Ascending aorta (tissue), 2 donors: Measurements from ENCODE around the gene UBE2H. TPM values are rescaled to one million over a fixed set of nuclear protein-coding genes. Genes with fewer than 3 reads are reported as not detected.

Source experiments
- DNase-seq, 2 donors: peaks; one replicate each; pipeline ENCODE4 v3.0.0-alpha.2; 2019; ENCODE audit warnings: low spot score in 2 of 2
- H3K27ac ChIP-seq, 2 donors: fragments of 200-600 bp; sonication (generic); one replicate each; pipeline ENCODE4 v1.5.1; 2016 to 2017; ENCODE audit warnings: mild to moderate bottlenecking in 1 of 2
- H3K27me3 ChIP-seq: fragments of 200-600 bp; sonication (generic); one replicate; pipeline ENCODE4 v1.5.1; 2017
- H3K36me3 ChIP-seq, 2 donors: fragments of 200-600 bp; sonication (generic); one replicate each; pipeline ENCODE4 v1.5.1; 2016
- H3K4me1 ChIP-seq, 2 donors: fragments of 200-600 bp; sonication (generic); one replicate each; pipeline ENCODE4 v1.5.1; 2016 to 2017; ENCODE audit warnings: mild to moderate bottlenecking in 1 of 2
- H3K4me3 ChIP-seq, 2 donors: fragments of 200-600 bp; sonication (generic); one replicate each; pipeline ENCODE4 v1.5.1; 2016 to 2017; ENCODE audit warnings: mild to moderate bottlenecking in 1 of 2
- H3K9me3 ChIP-seq, 2 donors: fragments of 200-600 bp; sonication (generic); one replicate each; pipeline ENCODE4 v1.5.1; 2016
- intact Hi-C: fragments of 100-400 bp; cut with DNase I; formaldehyde crosslinking; loops from one replicate; pipeline ENCODE4 v1.15.1; 2023
- total RNA-seq: library from RNA; depleted of rRNA; stranded (reverse); fragments of >200 nt; gene quantifications from one replicate; pipeline ENCODE4 v1.1.0, GENCODE V29; 2016
- TF ChIP-seq, protein P1 (sequence below), 3 experiments: fragments of 200-600 bp in 2 of 3; fragments of 450-650 bp in 1 of 3; sonication (generic) in 2 of 3; IDR thresholded peaks; one replicate each; pipeline ENCODE4 v1.5.1; 2016 to 2019; ENCODE audit warnings: antibody characterized with exemption in 3 of 3, mild to moderate bottlenecking in 1 of 3, moderate library complexity in 1 of 3

The UBE2H gene
- total RNA-seq, 1 donor from 2014 or later: 83.9 TPM

DNA sequence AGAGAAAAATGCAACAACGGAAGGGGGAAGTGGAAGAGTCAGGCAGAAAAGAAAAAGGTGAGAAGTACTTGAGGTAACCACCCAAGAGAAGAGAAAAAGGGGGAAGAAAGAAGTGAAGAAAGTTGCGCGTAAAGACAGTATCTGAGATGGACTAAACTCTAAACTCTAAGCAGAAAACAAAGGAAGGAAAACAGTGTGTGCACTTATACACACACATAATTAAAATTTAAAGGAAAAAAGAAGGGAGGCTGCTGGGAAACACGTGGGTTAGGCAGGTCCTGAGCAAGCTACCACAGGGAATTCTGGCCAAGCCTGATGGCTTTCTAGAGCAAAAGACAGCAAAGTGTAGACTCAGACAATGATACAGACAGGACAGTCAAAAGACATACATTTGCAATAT is 78.0 kb downstream of the UBE2H start:
- peak overlapping the region in 1 of 2 donors; percentile 43 for H3K27ac ChIP-seq
- H3K36me3 ChIP-seq: peaks cover 6 to 18% of the 10 kb centered on the region in 2 donors
- no peak for DNase-seq
- intact Hi-C loops: loop anchor here (5.0 kb wide), 1 partner anchor 43 kb away; no protein-coding TSS in a partner anchor
- TF ChIP-seq, protein P1, sequence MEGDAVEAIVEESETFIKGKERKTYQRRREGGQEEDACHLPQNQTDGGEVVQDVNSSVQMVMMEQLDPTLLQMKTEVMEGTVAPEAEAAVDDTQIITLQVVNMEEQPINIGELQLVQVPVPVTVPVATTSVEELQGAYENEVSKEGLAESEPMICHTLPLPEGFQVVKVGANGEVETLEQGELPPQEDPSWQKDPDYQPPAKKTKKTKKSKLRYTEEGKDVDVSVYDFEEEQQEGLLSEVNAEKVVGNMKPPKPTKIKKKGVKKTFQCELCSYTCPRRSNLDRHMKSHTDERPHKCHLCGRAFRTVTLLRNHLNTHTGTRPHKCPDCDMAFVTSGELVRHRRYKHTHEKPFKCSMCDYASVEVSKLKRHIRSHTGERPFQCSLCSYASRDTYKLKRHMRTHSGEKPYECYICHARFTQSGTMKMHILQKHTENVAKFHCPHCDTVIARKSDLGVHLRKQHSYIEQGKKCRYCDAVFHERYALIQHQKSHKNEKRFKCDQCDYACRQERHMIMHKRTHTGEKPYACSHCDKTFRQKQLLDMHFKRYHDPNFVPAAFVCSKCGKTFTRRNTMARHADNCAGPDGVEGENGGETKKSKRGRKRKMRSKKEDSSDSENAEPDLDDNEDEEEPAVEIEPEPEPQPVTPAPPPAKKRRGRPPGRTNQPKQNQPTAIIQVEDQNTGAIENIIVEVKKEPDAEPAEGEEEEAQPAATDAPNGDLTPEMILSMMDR (IDR thresholded peaks at IDR 0.05): no peak
- H3K27me3 ChIP-seq: no peaks in the 10 kb centered on the region
- peaks cover 0 to 45% of the 10 kb centered on the region in 2 donors for H3K4me1 ChIP-seq
- H3K9me3 ChIP-seq: no peaks in the 10 kb centered on the region
- no peak overlapping the region for H3K4me3 ChIP-seq

DNA sequence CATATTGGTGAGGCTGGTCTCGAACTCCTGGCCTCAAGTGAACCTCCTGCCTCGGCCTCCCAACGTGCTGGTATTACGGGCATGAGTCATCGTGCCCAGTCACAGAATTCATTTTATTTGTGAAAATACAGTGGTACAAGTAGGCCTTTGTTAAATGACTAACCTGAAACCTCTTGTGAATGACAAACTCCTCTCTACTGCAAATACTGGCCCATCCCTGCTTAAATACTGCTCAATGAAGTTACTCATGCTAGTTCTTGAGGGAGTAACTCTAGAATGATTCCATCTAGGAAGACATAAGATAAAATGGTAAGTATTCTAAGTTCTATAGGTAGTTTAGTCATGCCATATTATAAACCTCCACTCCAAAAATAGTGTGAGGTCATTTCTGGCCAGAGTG is 80.7 kb downstream of the UBE2H start:
- Histone ChIP-seq H3K27ac (no peak overlapping the region), H3K4me3 (no peak overlapping the region), H3K36me3 (no peaks in the 10 kb centered on the region), H3K9me3 (no peaks in the 10 kb centered on the region), H3K4me1 (peaks cover 0 to 48% of the 10 kb centered on the region in 2 donors), H3K27me3 (no peaks in the 10 kb centered on the region)
- intact Hi-C loops: no loop called here
- no peak for DNase-seq
- TF ChIP-seq, protein P1 (IDR thresholded peaks at IDR 0.05): no peak

DNA sequence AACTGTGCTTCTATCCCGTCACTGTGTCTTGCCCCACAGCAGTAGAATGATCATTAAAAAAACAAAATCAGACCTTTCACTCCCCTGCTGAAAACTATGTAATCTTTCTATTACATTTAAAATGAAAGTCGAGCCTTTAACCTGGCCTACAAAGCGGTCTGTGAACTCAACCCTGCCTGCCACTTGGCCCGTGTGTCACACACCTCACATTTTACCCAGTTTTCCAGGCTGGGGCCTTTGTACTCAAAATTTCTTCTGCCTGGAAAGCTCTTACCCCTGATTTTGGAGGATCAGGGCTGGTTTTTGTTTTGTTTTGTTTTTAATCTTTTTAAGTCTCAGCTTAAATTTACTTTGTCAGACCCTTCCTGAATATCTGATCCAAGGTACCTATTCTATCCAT is 82.1 kb downstream of the UBE2H start:
- DNase-seq: no peak
- intact Hi-C loops: no loop called here

DNA sequence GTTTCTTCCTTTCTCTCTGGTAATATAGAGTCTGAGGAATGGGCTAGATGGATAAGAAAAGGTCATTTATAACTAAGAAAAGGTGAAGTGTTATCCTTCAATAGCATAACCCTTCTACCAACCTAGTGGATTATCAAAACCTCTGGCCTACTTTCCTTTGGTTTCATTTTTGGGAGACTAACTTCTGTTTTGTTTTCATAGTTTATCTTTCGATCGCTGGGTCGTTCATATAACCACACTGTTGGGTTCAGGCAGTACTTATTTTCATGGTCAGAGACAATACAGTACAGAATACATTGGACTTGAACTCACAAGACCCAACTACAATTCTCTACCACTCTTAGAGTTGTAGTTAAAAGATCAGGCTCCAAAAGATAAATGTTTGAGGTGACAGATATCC is 86.5 kb downstream of the UBE2H start:
- TF ChIP-seq, protein P1 (IDR thresholded peaks at IDR 0.05): no peak
- intact Hi-C loops: loop anchor here (10.0 kb wide), 1 partner anchor 1029 kb away; no protein-coding TSS in a partner anchor
- H3K36me3 ChIP-seq: no peaks in the 10 kb centered on the region
- peak overlapping the region; percentile 88 to 96 for H3K27ac ChIP-seq
- DNase-seq: no peak
- peaks cover 13 to 78% of the 10 kb centered on the region in 2 donors for H3K4me1 ChIP-seq
- H3K4me3 ChIP-seq: no peak overlapping the region
- H3K9me3 ChIP-seq: no peaks in the 10 kb centered on the region
- H3K27me3 ChIP-seq: no peaks in the 10 kb centered on the region

More for the DNA sequence above, 82.1 kb downstream of the UBE2H start:
- no peaks in the 10 kb centered on the region for H3K36me3 ChIP-seq
- H3K27me3 ChIP-seq: no peaks in the 10 kb centered on the region
- H3K27ac ChIP-seq: peak overlapping the region; percentile 48 to 57
- TF ChIP-seq, protein P1 (IDR thresholded peaks at IDR 0.05): no peak
- H3K4me3 ChIP-seq: no peak overlapping the region
- H3K4me1 ChIP-seq: peaks cover 0 to 52% of the 10 kb centered on the region in 2 donors
- H3K9me3 ChIP-seq: no peaks in the 10 kb centered on the region

DNA sequence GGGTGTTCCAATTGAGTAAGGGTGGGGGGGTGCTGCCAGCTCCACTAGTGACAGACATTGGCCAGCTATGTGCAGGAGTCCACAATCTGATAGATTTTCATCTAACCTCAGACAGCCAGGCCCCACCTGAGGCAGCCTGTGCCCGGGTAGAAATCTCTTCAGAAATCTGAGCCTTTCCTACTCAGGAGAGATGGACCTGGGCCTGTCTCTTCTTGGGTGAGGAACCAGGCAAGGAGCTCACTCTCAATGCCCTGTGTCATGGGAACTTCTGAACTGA is 86.9 kb downstream of the UBE2H start:
- DNase-seq: no peak
- TF ChIP-seq, protein P1 (IDR thresholded peaks at IDR 0.05): no peak
- H3K9me3 ChIP-seq: no peaks in the 10 kb centered on the region
- no peaks in the 10 kb centered on the region for H3K36me3 ChIP-seq
- H3K4me1 ChIP-seq: peaks cover 13 to 78% of the 10 kb centered on the region in 2 donors
- H3K4me3 ChIP-seq: no peak overlapping the region
- peak overlapping the region; percentile 88 to 96 for H3K27ac ChIP-seq
- no peaks in the 10 kb centered on the region for H3K27me3 ChIP-seq
- intact Hi-C loops: loop anchor here (2.0 to 10.0 kb wide), 2 partner anchors 83 to 1029 kb away; no protein-coding TSS in a partner anchor
